GM23338 (cell line): ENCODE results near the gene SUPT3H. TPM values are rescaled to one million over a fixed set of nuclear protein-coding genes. Genes with fewer than 3 reads are reported as not detected.

ENCODE experiments used
- ATAC-seq: fragments of 200-7000 bp; cut with Tn5 transposase; 3 replicates; pipeline ENCODE4 v1.9.1; 2020
- DNase-seq: peaks from one replicate; pipeline ENCODE4 v3.0.0-alpha.2; 2015; ENCODE audit warnings: low spot score
- H2AFZ ChIP-seq: fragments of 200-600 bp; sonication (generic); 2 replicates; pipeline ENCODE4 v1.8.0; 2016; ENCODE audit warnings: antibody characterized with exemption, mild to moderate bottlenecking, moderate library complexity
- H3F3A ChIP-seq: fragments of 200-600 bp; sonication (generic); replicated peaks from 2 replicates; pipeline ENCODE4 v1.8.0; 2017; ENCODE audit warnings: antibody characterized with exemption, mixed run types, low read depth
- H3K27ac ChIP-seq: fragments of 200-600 bp; sonication (generic); 2 replicates; pipeline ENCODE4 v1.6.1; 2016; ENCODE audit warnings: low read depth
- H3K27me3 ChIP-seq: fragments of 200-600 bp; sonication (generic); 2 replicates; pipeline ENCODE4 v1.8.0; 2016; ENCODE audit warnings: mild to moderate bottlenecking, mixed run types, moderate library complexity; ENCODE audit not compliant: insufficient read depth
- H3K36me3 ChIP-seq: fragments of 200-600 bp; sonication (generic); 2 replicates; pipeline ENCODE4 v1.8.0; 2016; ENCODE audit warnings: mild to moderate bottlenecking; ENCODE audit not compliant: insufficient read depth
- H3K4me1 ChIP-seq: fragments of 200-600 bp; sonication (generic); 2 replicates; pipeline ENCODE4 v1.8.0; 2016; ENCODE audit warnings: mild to moderate bottlenecking, moderate library complexity; ENCODE audit not compliant: insufficient read depth
- H3K4me2 ChIP-seq: fragments of 200-600 bp; sonication (generic); 2 replicates; pipeline ENCODE4 v1.7.1; 2017; ENCODE audit warnings: mixed run types
- H3K4me3 ChIP-seq: fragments of 200-600 bp; sonication (generic); 2 replicates; pipeline ENCODE4 v1.6.1; 2016; ENCODE audit warnings: mixed run types
- H3K79me2 ChIP-seq: fragments of 200-600 bp; sonication (generic); replicated peaks from 2 replicates; pipeline ENCODE4 v1.8.0; 2017; ENCODE audit warnings: mild to moderate bottlenecking; ENCODE audit not compliant: insufficient read depth
- H3K9me2 ChIP-seq: fragments of 200-600 bp; sonication (generic); 2 replicates; pipeline ENCODE4 v1.8.0; 2017; ENCODE audit not compliant: insufficient read depth
- H4K20me1 ChIP-seq: fragments of 200-600 bp; sonication (generic); replicated peaks from 2 replicates; pipeline ENCODE4 v1.8.0; 2017; ENCODE audit warnings: mild to moderate bottlenecking; ENCODE audit not compliant: insufficient read depth
- H3K27ac Mint-ChIP-seq: 2 replicates; pipeline ENCODE4 v1.8.0; 2020; ENCODE audit warnings: inconsistent platforms, mild to moderate bottlenecking, moderate library complexity, mixed read lengths
- H3K27me3 Mint-ChIP-seq: 3 replicates; pipeline ENCODE4 v1.8.0; 2022; ENCODE audit warnings: low read depth, mild to moderate bottlenecking, moderate library complexity, mixed read lengths, inconsistent platforms; ENCODE audit not compliant: insufficient read depth, poor library complexity
- H3K36me3 Mint-ChIP-seq: 3 replicates; pipeline ENCODE4 v1.8.0; 2021; ENCODE audit warnings: low read depth, mild to moderate bottlenecking, inconsistent platforms, moderate library complexity, mixed read lengths
- H3K4me1 Mint-ChIP-seq: 3 replicates; pipeline ENCODE4 v1.8.0; 2020; ENCODE audit warnings: mild to moderate bottlenecking, inconsistent platforms, mixed read lengths
- H3K4me3 Mint-ChIP-seq: 3 replicates; pipeline ENCODE4 v1.8.0; 2021; ENCODE audit warnings: moderate library complexity, mild to moderate bottlenecking, inconsistent platforms, mixed read lengths
- H3K9me3 Mint-ChIP-seq: 3 replicates; pipeline ENCODE4 v1.8.0; 2020; ENCODE audit warnings: moderate library complexity, mild to moderate bottlenecking, inconsistent platforms, mixed read lengths
- CREB1 ChIP-seq: fragments of 250-450 bp; sonication (Bioruptor Pico); IDR thresholded peaks from 2 replicates; pipeline ENCODE4 v1.5.0; 2020; ENCODE audit warnings: low read depth, mild to moderate bottlenecking, moderate library complexity
- EZH2 ChIP-seq: fragments of 200-600 bp; sonication (generic); IDR thresholded peaks from one replicate; pipeline ENCODE4 v1.8.0; 2017; ENCODE audit warnings: antibody characterized with exemption, mild to moderate bottlenecking, low read depth; ENCODE audit not compliant: unreplicated experiment
- EZH2phosphoT487 ChIP-seq: fragments of 200-600 bp; sonication (generic); IDR thresholded peaks from one replicate; pipeline ENCODE4 v1.8.1; 2018; ENCODE audit warnings: antibody characterized with exemption; ENCODE audit not compliant: unreplicated experiment
- JUNB ChIP-seq: IDR thresholded peaks from one replicate; pipeline ENCODE4 v1.6.1; 2016; ENCODE audit warnings: antibody characterized with exemption; ENCODE audit not compliant: unreplicated experiment
- NANOG ChIP-seq: IDR thresholded peaks from 2 replicates; pipeline ENCODE4 v1.6.1; 2016; ENCODE audit warnings: antibody characterized with exemption, borderline replicate concordance
- POLR2AphosphoS5 ChIP-seq: IDR thresholded peaks from 2 replicates; pipeline ENCODE4 v1.6.1; 2016; ENCODE audit warnings: antibody characterized with exemption, low read depth
- STAT1 ChIP-seq: IDR thresholded peaks from one replicate; pipeline ENCODE4 v1.6.1; 2016; ENCODE audit warnings: antibody characterized with exemption; ENCODE audit not compliant: unreplicated experiment
- ZNF114 ChIP-seq: fragments of 250-450 bp; sonication (Bioruptor Pico); IDR thresholded peaks from 2 replicates; pipeline ENCODE4 v1.5.0; 2020; ENCODE audit warnings: mild to moderate bottlenecking, moderate library complexity
- polyA plus RNA-seq: library from polyadenylated mRNA; unstranded; fragments of >200 nt; fragmentation: Nextera tagmentation; extraction: Ambion mirVana; gene quantifications from 2 replicates; pipeline ENCODE4 v1.2.1, GENCODE V29; 2016
- total RNA-seq: library from RNA; depleted of rRNA; stranded (reverse); fragments of >200 nt; shearing (Covaris generic); gene quantifications from 2 replicates; pipeline ENCODE4 v1.2.3, GENCODE V29; 2014
- TF ChIP-seq, protein P1 (sequence below): IDR thresholded peaks from one replicate; pipeline ENCODE4 v1.6.1; 2018; ENCODE audit warnings: antibody characterized with exemption; ENCODE audit not compliant: unreplicated experiment
- TF ChIP-seq, protein P2 (sequence below): IDR thresholded peaks from 2 replicates; pipeline ENCODE4 v1.6.1; 2016; ENCODE audit warnings: antibody characterized with exemption
- TF ChIP-seq, protein P3 (sequence below): fragments of 250-450 bp; sonication (Bioruptor Pico); IDR thresholded peaks from 2 replicates; pipeline ENCODE4 v1.5.0; 2020; ENCODE audit warnings: mild to moderate bottlenecking, moderate library complexity
- TF ChIP-seq, protein P4 (sequence below), 2 experiments: fragments of 200-600 bp in 1 of 2; sonication (generic) in 1 of 2; conservative IDR thresholded peaks; 2 replicates each; pipeline versions ENCODE4 v1.5.1 to v1.6.1; 2016 to 2017; ENCODE audit warnings: antibody characterized with exemption in 2 of 2, low read depth in 2 of 2, mild to moderate bottlenecking in 2 of 2, moderate library complexity in 1 of 2

SUPT3H gene
- total and polyA plus RNA-seq, 2 experiments from 2014 or later, result 11.4 to 30.1 TPM

DNA sequence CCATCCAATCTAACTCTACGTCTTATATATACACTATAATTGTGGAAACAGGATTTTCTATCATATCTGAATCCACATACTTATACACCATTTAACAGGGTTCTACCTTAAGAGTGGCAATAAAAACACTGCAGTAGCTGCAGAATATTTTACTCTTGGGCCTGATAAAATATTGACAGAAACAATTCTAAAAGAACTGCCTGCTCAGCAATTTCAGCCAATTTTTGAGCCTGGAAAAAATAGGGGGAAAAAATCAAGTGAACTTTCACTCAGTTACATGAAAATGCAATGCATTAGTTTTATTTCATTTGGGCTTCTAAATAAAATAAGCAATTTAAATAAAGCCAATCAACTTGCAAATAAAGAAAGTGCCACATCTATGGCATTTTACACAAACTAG is 296.1 kb downstream of the SUPT3H start:
- H3K79me2 ChIP-seq, result no peaks in the 10 kb centered on the region
- ATAC-seq, result no peak

More for the DNA sequence above, 296.1 kb downstream of the SUPT3H start:
- Mint-ChIP-seq H3K4me1 (no peaks in the 10 kb centered on the region), H3K9me3 (peaks cover 13% of the 10 kb centered on the region; the same call in 2 of the 3 replicates), H3K36me3 (peaks cover 3% of the 10 kb centered on the region; the same call in 2 of the 3 replicates), H3K4me3 (no peak overlapping the region), H3K27ac (no peak overlapping the region), H3K27me3 (no peaks in the 10 kb centered on the region)
- Histone ChIP-seq H2AFZ (no peak overlapping the region), H3K9me2 (no peaks in the 10 kb centered on the region), H3K27me3 (no peaks in the 10 kb centered on the region), H3K36me3 (no peaks in the 10 kb centered on the region), H3K27ac (no peak overlapping the region), H3K4me1 (no peaks in the 10 kb centered on the region), H3F3A (no peaks in the 10 kb centered on the region), H3K4me2 (no peak overlapping the region), H4K20me1 (no peaks in the 10 kb centered on the region), H3K4me3 (no peak overlapping the region)
- DNase-seq, result no peak
- TF ChIP-seq STAT1 (no peak), EZH2 (no peak), NANOG (no peak), CREB1 (CRISPR knock-in tag) (no peak), ZNF114 (no peak), EZH2phosphoT487 (no peak), JUNB (no peak), POLR2AphosphoS5 (no peak)
- TF ChIP-seq, protein P1, sequence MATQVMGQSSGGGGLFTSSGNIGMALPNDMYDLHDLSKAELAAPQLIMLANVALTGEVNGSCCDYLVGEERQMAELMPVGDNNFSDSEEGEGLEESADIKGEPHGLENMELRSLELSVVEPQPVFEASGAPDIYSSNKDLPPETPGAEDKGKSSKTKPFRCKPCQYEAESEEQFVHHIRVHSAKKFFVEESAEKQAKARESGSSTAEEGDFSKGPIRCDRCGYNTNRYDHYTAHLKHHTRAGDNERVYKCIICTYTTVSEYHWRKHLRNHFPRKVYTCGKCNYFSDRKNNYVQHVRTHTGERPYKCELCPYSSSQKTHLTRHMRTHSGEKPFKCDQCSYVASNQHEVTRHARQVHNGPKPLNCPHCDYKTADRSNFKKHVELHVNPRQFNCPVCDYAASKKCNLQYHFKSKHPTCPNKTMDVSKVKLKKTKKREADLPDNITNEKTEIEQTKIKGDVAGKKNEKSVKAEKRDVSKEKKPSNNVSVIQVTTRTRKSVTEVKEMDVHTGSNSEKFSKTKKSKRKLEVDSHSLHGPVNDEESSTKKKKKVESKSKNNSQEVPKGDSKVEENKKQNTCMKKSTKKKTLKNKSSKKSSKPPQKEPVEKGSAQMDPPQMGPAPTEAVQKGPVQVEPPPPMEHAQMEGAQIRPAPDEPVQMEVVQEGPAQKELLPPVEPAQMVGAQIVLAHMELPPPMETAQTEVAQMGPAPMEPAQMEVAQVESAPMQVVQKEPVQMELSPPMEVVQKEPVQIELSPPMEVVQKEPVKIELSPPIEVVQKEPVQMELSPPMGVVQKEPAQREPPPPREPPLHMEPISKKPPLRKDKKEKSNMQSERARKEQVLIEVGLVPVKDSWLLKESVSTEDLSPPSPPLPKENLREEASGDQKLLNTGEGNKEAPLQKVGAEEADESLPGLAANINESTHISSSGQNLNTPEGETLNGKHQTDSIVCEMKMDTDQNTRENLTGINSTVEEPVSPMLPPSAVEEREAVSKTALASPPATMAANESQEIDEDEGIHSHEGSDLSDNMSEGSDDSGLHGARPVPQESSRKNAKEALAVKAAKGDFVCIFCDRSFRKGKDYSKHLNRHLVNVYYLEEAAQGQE, result no peak
- TF ChIP-seq, protein P2, sequence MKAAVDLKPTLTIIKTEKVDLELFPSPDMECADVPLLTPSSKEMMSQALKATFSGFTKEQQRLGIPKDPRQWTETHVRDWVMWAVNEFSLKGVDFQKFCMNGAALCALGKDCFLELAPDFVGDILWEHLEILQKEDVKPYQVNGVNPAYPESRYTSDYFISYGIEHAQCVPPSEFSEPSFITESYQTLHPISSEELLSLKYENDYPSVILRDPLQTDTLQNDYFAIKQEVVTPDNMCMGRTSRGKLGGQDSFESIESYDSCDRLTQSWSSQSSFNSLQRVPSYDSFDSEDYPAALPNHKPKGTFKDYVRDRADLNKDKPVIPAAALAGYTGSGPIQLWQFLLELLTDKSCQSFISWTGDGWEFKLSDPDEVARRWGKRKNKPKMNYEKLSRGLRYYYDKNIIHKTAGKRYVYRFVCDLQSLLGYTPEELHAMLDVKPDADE, result no peak
- TF ChIP-seq, protein P3, sequence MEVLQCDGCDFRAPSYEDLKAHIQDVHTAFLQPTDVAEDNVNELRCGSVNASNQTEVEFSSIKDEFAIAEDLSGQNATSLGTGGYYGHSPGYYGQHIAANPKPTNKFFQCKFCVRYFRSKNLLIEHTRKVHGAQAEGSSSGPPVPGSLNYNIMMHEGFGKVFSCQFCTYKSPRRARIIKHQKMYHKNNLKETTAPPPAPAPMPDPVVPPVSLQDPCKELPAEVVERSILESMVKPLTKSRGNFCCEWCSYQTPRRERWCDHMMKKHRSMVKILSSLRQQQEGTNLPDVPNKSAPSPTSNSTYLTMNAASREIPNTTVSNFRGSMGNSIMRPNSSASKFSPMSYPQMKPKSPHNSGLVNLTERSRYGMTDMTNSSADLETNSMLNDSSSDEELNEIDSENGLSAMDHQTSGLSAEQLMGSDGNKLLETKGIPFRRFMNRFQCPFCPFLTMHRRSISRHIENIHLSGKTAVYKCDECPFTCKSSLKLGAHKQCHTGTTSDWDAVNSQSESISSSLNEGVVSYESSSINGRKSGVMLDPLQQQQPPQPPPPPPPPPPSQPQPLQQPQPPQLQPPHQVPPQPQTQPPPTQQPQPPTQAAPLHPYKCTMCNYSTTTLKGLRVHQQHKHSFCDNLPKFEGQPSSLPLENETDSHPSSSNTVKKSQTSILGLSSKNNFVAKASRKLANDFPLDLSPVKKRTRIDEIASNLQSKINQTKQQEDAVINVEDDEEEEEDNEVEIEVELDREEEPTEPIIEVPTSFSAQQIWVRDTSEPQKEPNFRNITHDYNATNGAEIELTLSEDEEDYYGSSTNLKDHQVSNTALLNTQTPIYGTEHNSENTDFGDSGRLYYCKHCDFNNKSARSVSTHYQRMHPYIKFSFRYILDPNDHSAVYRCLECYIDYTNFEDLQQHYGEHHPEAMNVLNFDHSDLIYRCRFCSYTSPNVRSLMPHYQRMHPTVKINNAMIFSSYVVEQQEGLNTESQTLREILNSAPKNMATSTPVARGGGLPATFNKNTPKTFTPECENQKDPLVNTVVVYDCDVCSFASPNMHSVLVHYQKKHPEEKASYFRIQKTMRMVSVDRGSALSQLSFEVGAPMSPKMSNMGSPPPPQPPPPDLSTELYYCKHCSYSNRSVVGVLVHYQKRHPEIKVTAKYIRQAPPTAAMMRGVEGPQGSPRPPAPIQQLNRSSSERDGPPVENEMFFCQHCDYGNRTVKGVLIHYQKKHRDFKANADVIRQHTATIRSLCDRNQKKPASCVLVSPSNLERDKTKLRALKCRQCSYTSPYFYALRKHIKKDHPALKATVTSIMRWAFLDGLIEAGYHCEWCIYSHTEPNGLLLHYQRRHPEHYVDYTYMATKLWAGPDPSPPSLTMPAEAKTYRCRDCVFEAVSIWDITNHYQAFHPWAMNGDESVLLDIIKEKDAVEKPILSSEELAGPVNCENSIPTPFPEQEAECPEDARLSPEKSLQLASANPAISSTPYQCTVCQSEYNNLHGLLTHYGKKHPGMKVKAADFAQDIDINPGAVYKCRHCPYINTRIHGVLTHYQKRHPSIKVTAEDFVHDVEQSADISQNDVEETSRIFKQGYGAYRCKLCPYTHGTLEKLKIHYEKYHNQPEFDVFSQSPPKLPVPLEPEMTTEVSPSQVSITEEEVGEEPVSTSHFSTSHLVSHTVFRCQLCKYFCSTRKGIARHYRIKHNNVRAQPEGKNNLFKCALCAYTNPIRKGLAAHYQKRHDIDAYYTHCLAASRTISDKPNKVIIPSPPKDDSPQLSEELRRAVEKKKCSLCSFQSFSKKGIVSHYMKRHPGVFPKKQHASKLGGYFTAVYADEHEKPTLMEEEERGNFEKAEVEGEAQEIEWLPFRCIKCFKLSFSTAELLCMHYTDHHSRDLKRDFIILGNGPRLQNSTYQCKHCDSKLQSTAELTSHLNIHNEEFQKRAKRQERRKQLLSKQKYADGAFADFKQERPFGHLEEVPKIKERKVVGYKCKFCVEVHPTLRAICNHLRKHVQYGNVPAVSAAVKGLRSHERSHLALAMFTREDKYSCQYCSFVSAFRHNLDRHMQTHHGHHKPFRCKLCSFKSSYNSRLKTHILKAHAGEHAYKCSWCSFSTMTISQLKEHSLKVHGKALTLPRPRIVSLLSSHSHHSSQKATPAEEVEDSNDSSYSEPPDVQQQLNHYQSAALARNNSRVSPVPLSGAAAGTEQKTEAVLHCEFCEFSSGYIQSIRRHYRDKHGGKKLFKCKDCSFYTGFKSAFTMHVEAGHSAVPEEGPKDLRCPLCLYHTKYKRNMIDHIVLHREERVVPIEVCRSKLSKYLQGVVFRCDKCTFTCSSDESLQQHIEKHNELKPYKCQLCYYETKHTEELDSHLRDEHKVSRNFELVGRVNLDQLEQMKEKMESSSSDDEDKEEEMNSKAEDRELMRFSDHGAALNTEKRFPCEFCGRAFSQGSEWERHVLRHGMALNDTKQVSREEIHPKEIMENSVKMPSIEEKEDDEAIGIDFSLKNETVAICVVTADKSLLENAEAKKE, result no peak
- TF ChIP-seq, protein P4, sequence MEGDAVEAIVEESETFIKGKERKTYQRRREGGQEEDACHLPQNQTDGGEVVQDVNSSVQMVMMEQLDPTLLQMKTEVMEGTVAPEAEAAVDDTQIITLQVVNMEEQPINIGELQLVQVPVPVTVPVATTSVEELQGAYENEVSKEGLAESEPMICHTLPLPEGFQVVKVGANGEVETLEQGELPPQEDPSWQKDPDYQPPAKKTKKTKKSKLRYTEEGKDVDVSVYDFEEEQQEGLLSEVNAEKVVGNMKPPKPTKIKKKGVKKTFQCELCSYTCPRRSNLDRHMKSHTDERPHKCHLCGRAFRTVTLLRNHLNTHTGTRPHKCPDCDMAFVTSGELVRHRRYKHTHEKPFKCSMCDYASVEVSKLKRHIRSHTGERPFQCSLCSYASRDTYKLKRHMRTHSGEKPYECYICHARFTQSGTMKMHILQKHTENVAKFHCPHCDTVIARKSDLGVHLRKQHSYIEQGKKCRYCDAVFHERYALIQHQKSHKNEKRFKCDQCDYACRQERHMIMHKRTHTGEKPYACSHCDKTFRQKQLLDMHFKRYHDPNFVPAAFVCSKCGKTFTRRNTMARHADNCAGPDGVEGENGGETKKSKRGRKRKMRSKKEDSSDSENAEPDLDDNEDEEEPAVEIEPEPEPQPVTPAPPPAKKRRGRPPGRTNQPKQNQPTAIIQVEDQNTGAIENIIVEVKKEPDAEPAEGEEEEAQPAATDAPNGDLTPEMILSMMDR (conservative IDR thresholded peaks at IDR 0.05; ENCODE audit: low read depth in 2 of 2), result no peak
